Measurements from ENCODE around the gene PRKCA.

The PRKCA gene

DNA sequence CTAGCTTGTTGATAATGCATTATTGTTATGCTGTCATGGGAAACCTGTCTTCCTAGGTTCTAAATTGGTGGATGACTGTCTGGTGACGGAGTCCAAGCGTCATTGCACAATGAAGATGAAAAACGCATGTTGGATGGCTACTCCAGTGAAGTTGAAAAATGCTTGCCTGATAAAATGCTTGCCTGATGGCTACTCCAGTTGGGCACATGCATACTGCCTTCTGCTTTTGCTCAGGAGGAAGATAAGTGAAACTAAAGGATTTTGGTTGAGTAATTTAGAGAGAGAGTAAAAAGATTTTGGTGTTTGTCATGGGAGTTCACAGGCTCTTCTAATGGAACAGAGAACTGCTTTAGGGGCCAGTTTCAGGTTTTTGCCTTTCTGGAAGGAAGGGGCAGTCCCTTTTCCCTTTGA, 118.6 kb downstream of the PRKCA start:
- no peak overlapping the region for H3K4me3 ChIP-seq (ENCODE audit: low read length)
- peak; percentile 66 for DNase-seq (ENCODE audit: low read depth)
- TF ChIP-seq, protein P1, sequence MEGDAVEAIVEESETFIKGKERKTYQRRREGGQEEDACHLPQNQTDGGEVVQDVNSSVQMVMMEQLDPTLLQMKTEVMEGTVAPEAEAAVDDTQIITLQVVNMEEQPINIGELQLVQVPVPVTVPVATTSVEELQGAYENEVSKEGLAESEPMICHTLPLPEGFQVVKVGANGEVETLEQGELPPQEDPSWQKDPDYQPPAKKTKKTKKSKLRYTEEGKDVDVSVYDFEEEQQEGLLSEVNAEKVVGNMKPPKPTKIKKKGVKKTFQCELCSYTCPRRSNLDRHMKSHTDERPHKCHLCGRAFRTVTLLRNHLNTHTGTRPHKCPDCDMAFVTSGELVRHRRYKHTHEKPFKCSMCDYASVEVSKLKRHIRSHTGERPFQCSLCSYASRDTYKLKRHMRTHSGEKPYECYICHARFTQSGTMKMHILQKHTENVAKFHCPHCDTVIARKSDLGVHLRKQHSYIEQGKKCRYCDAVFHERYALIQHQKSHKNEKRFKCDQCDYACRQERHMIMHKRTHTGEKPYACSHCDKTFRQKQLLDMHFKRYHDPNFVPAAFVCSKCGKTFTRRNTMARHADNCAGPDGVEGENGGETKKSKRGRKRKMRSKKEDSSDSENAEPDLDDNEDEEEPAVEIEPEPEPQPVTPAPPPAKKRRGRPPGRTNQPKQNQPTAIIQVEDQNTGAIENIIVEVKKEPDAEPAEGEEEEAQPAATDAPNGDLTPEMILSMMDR (IDR thresholded peaks at IDR 0.05; ENCODE audit: insufficient read depth, low read depth, low read length, missing control alignments), result no peak

DNA sequence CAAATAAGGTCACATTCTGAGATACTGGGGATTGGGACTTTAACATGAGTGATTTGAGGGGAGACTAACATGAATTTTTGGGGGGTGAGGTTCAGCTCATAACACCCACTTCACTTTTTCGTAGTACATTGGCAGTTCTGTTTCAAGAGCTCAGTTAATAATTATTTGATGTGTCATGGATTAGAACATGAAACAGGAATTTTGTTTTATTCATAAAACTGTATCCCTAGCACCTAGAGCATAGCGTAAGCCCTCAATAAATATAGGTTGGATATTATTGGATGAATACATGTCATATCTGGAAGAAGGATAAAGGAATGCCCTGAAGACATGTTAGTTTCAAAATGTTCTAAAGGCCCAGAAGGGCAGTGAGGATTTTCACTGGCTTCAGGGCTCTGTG, 119.8 kb downstream of the PRKCA start:
- H3K4me3 ChIP-seq (ENCODE audit: low read length), result no peak overlapping the region
- TF ChIP-seq, protein P1 (IDR thresholded peaks at IDR 0.05; ENCODE audit: insufficient read depth, low read depth, low read length, missing control alignments), result no peak
- peak; percentile 36 for DNase-seq (ENCODE audit: low read depth)

DNA sequence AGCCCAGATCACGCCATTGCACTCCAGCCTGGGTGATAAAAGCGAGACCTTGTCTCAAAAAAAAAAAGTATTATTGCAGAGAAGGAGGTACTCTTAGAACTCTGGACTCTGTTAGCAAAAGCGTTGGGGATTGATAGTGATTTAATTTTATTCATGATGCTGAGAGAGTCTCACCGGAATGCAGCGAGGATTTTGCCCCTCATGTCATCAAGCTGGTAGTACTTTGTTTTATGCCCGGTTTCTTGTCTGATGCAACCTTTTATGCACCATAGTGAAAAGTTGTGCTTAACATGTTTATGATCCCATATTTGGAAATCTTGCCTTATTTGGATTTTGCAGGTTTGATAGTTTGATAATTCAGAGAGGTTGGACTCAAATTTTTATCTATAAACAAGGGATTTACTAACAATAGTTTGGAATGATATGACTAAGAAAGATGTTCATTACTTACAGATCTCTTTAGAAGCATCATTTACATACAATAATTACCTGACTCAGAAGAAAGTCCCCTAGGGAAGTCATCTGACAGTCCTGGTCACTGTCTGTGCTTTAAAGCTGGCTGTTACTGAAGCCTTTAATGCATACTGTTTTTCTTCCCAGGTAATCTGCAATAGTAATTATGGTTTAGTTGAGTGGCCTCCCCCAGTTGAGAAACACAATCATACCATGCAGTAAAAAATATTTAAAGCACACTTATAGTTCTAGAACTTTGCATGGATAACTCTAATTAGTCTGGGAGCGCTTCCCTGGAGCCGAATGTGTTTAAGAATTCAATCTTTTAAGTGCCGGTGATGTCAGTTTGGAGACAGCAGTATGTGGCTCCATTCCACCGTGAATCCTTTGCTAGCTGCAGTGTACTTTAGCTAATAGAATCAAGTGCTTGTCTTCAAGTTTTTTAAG, 120.9 kb downstream of the PRKCA start:
- TF ChIP-seq, protein P1 (IDR thresholded peaks at IDR 0.05; ENCODE audit: insufficient read depth, low read depth, low read length, missing control alignments), result no peak
- no peak overlapping the region for H3K4me3 ChIP-seq (ENCODE audit: low read length)
- no peak for DNase-seq (ENCODE audit: low read depth)

DNA sequence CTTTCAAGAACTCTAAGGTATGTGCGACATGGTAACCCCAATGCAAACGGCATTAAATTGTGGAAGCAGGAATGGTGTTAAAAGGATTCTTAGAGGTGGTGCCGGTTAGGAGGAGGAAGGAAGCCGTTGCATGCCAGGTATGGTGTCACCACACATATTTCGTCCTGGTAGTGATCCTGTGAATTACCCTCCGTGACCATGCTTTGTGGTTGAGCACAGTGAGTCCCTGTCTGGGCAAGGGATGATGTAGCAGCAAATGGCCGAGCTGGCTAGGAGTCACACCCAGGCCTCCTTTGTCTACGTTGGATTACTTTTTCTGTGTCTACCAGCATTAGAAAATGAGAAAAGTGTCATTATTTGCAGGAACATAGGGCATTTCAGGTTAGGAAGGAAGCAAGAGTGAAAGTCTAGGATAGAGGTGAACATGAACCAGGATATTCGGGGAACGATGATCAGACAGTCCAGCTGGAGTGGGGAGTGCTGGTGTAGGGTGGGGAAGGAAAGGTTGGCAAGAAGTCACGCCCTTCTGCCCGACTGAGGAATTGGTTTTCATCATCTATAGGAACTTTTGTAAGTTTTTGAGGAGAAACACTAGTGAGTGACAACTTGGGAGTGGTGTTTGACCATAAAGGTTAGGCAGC, 123.5 kb downstream of the PRKCA start:
- TF ChIP-seq, protein P1 (IDR thresholded peaks at IDR 0.05; ENCODE audit: insufficient read depth, low read depth, low read length, missing control alignments), result no peak
- H3K4me3 ChIP-seq (ENCODE audit: low read length), result no peak overlapping the region
- DNase-seq (ENCODE audit: low read depth), result peak; percentile 39

DNA sequence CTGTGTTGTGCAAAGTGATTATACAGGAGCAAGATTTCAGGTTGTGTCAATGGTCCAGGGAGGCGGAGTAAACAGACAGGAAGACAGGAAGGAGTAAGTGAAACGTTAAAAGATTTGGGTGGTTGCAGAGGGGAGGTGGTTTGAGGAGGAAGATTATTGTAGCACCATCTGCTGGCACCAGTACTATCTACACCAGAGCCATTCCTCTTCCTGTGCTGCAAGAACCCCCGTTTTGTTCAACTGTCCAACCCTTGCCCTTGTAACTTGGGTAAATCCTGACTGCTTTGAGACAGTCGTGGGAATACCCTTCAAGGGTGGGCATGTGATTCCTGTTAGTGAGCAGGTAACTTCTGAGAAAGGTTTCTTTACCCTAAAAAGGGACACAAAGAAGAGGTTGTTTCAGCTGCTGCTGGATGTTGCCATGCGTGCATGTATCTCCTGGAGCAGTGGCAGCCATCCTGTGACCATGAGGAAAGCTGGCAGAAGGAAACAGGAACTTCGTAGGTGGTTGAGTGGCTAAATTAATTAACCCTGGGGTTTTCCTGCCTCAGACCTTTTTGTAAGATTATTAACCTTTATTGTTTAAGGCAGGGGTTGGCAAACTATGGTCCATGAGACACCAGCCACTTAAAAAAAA, 124.1 kb downstream of the PRKCA start:
- peak; percentile 27 for DNase-seq (ENCODE audit: low read depth)
- TF ChIP-seq, protein P1 (IDR thresholded peaks at IDR 0.05; ENCODE audit: insufficient read depth, low read depth, low read length, missing control alignments), result peak; percentile 16
- H3K4me3 ChIP-seq (ENCODE audit: low read length), result no peak overlapping the region

DNA sequence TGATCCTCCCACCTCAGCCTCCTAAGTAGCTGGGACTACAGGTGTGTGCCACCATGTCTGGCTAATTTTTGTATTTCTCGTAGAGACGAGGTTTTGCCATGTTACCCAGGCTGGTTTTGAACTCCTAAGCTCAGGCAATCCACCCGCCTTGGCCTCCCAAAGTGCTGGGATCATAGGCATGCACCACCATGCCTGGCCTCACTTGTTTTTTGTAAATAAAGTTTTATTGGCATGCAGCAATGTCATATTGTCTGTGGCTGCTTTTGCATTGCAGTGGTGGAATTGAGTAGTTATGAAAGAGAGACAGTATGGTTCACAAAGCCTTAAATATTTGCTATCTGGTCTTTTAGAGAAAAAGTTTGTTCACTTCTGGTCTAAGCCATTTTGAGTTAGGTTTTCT, 124.7 kb downstream of the PRKCA start:
- H3K4me3 ChIP-seq (ENCODE audit: low read length), result no peak overlapping the region
- DNase-seq (ENCODE audit: low read depth), result no peak
- TF ChIP-seq, protein P1 (IDR thresholded peaks at IDR 0.05; ENCODE audit: insufficient read depth, low read depth, low read length, missing control alignments), result no peak

Data from epithelial cell of esophagus (primary cell).